Heart left ventricle (tissue), 16 donors: ENCODE results near the gene IMP4. TPM values are rescaled to one million over a fixed set of nuclear protein-coding genes. Genes with fewer than 3 reads are reported as not detected.

ENCODE experiments used
- ATAC-seq, 4 donors: fragments of 200-7000 bp; cut with Tn5 transposase; one replicate each; pipeline ENCODE4 v1.9.1; 2020 to 2022; ENCODE audit warnings: moderate library complexity in 4 of 4, mild to moderate bottlenecking in 3 of 4, moderate number of reproducible peaks in 1 of 4
- DNase-seq, 5 donors: peaks; one replicate each; pipeline ENCODE4 v3.0.0-alpha.2; 2020
- H3K27ac ChIP-seq, 12 donors: fragments of 200-600 bp; sonication (generic) in 4 of 12; one replicate each; pipeline versions ENCODE4 v1.5.0 to v1.8.0; 2016 to 2022; ENCODE audit warnings: mild to moderate bottlenecking in 2 of 12
- H3K27me3 ChIP-seq, 9 donors: fragments of 200-600 bp; sonication (generic) in 2 of 9; one replicate each; pipeline versions ENCODE4 v1.5.1 to v1.8.0; 2016 to 2022; ENCODE audit warnings: mild to moderate bottlenecking in 3 of 9
- H3K36me3 ChIP-seq, 9 donors: fragments of 200-600 bp; sonication (generic) in 2 of 9; one replicate each; pipeline versions ENCODE4 v1.5.0 to v1.8.0; 2018 to 2022; ENCODE audit warnings: mild to moderate bottlenecking in 2 of 9
- H3K4me1 ChIP-seq, 12 donors: fragments of 200-600 bp; sonication (generic) in 4 of 12; one replicate each; pipeline versions ENCODE4 v1.5.0 to v1.8.0; 2016 to 2022; ENCODE audit warnings: mild to moderate bottlenecking in 3 of 12
- H3K4me3 ChIP-seq, 12 donors: fragments of 200-600 bp; sonication (generic) in 4 of 12; one replicate each; pipeline versions ENCODE4 v1.5.0 to v1.8.0; 2017 to 2022; ENCODE audit warnings: mild to moderate bottlenecking in 9 of 12, moderate library complexity in 4 of 12
- H3K9me3 ChIP-seq, 12 donors: fragments of 200-600 bp; sonication (generic) in 4 of 12; one replicate each; pipeline versions ENCODE4 v1.5.0 to v1.8.0; 2016 to 2022; ENCODE audit warnings: mild to moderate bottlenecking in 1 of 12
- CTCF ChIP-seq, 12 donors: fragments of 200-600 bp; sonication (generic) in 4 of 12; IDR thresholded peaks; one replicate each; pipeline versions ENCODE4 v1.5.0 to v1.8.0; 2018 to 2022; ENCODE audit warnings: antibody characterized with exemption in 12 of 12, mild to moderate bottlenecking in 5 of 12
- POLR2A ChIP-seq, 2 donors: fragments of 450-650 bp; IDR thresholded peaks; one replicate each; pipeline ENCODE4 v1.6.1; 2017; ENCODE audit warnings: antibody characterized with exemption in 2 of 2, mild to moderate bottlenecking in 2 of 2, moderate library complexity in 2 of 2
- WGBS, 4 donors: extraction: QIAGEN DNeasy Blood & Tissue Kit in 2 of 4; methylation state at CpG; one replicate each; pipeline versions ENCODE4 v1.1.5 to v1.1.7; 2013 to 2018; 5-methylcytosine and 5-hydroxymethylcytosine counted together
- intact Hi-C, 10 donors: fragments of 100-400 bp; cut with DNase I; formaldehyde crosslinking; loops; one replicate each; pipeline versions ENCODE4 v1.11.1 to v1.14.2; 2022
- long read RNA-seq, 3 donors: library from polyadenylated mRNA; unstranded; transcript quantifications; one replicate each; pipeline ENCODE4 v2.0.0, GENCODE V29; 2020 to 2021
- polyA plus RNA-seq, 2 donors: library from polyadenylated mRNA; stranded (reverse); fragments of 200-250 nt; gene quantifications; one replicate each; pipeline ENCODE4 v1.2.3, GENCODE V29; 2013
- total RNA-seq, 9 donors: library from RNA; depleted of rRNA in 2 of 9; stranded (reverse); fragments of >200 nt in 2 of 9; fragmentation: NEBNext Ultra II Directional in 3 of 9; extraction: Animal tissue kit (Norgen Biotek cat#: 25700) in 3 of 9; gene quantifications; one replicate each; pipeline versions ENCODE4 v1.1.0 to v1.2.4, GENCODE V29; 2016 to 2023
- donor health status: ischemic (EF 13 %, LVEDD 7.1; RV severe dilation, severe dysfunction).
- donor health status: healthy with polysubstance abuse.
- donor health status: DM: no; HTN: yes; CAD: no.
- donor health status: DM: no; HTN: no; CAD: no.
- donor health status: ischemic (EF 25% LVEDD 6.9; RV normal size, moderate dysfunction).
- donor health status: ischemic (EF 25% LVEDD 5.7; RV mildly dilated, moderate dysfunction).
- donor health status: healthy.
- donor health status: DM: yes; HTN: yes; CAD: no.
- donor health status: ischemic (EF 35%, LVEDD 5.7; RV mildly dilated, moderate dysfunction).
- donor health status: nonischemic (EF 11% LVEDD 7.7; RV severe dilation, severe dysfunction).
- donor health status: DM: yes; HTN: yes; CAD: no.
- donor health status: PGD.
- donor health status: ischemic (EF 29% LVEDD 5.4; RV normal size, mild dysfunction).
- donor health status: nonischemic (EF 23%, LVEDD 6.1; RV moderate dilation, normal function).

Gene IMP4
- total RNA-seq: 100 to 1,000 TPM in 2 of 9 donors, 10 to 100 TPM in 7; 55.8 to 130 (median 68.5) TPM
- 100 to 1,000 TPM in 1 of 2 donors, 10 to 100 TPM in 1; 73.7 to 209 TPM for polyA plus RNA-seq
- long read RNA-seq, donor 1, transcript IMP4-202 (9 exons, 822 nt): minor isoform, 18 of 93 reads
- long read RNA-seq, donor 1, transcript IMP4-208 (8 exons, 2,379 nt): minor isoform, 6 of 93 reads
- long read RNA-seq, donor 1, transcript IMP4-214 (3 exons, 512 nt): minor isoform, 5 of 93 reads
- long read RNA-seq, donor 1, transcript IMP4-201 (9 exons, 1,740 nt): major isoform, 51 of 93 reads
- long read RNA-seq, donor 1, partial matches to known transcripts: 6 of 93 reads
- long read RNA-seq, donor 1, other reads (novel, unspliced or antisense): 5 of 93 reads
- long read RNA-seq, donor 2, transcript IMP4-208 (8 exons, 2,379 nt): minor isoform, 31 of 294 reads
- long read RNA-seq, donor 2, transcript IMP4-202 (9 exons, 822 nt): minor isoform, 70 of 294 reads
- long read RNA-seq, donor 2, transcript IMP4-201 (9 exons, 1,740 nt): major isoform, 143 of 294 reads
- long read RNA-seq, donor 2, partial matches to known transcripts: 25 of 294 reads
- long read RNA-seq, donor 2, other reads (novel, unspliced or antisense): 20 of 294 reads
- long read RNA-seq, donor 3, transcript IMP4-201 (9 exons, 1,740 nt): major isoform, 38 of 86 reads
- long read RNA-seq, donor 3, transcript IMP4-202 (9 exons, 822 nt): minor isoform, 19 of 86 reads
- long read RNA-seq, donor 3, transcript IMP4-208 (8 exons, 2,379 nt): minor isoform, 14 of 86 reads
- long read RNA-seq, donor 3, partial matches to known transcripts: 3 of 86 reads
- long read RNA-seq, donor 3, other reads (novel, unspliced or antisense): 9 of 86 reads

- Histone ChIP-seq H3K4me3 (peak within 1 kb of the TSS; percentile 42 to 94 (median 76)), H3K4me1 (peaks cover 3 to 26% (median 17%) of the 10 kb centered on the region in 12 donors), H3K27ac (peak within 1 kb of the TSS; percentile 82 to 95 (median 94)), H3K27me3 (no peaks in the 10 kb centered on the region), H3K36me3 (peaks cover 4 to 65% (median 51%) of the 10 kb centered on the region in 9 donors), H3K9me3 (no peaks in the 10 kb centered on the region)
- ATAC-seq (peak; percentile 96 to 99 (median 98)), DNase-seq (peak; percentile 95 to 99 (median 98))
- intact Hi-C loops: loop anchor here in 4 of 10 donors (1.0 to 5.0 kb wide), 7 partner anchors 13 to 465 kb away; partner anchors contain the start of genes MZT2B (in 1 of the 4), PTPN18 (in 1 of the 4) and SMPD4 (in 1 of the 4)
- TF ChIP-seq CTCF (IDR thresholded peaks at IDR 0.05) (peak in 9 of 12 donors; percentile 12 to 63 (median 39)), POLR2A (IDR thresholded peaks at IDR 0.05) (peak in 1 of 2 donors; percentile 13)
- WGBS, 4 donors: 0 to 1% (median 0%) methylated on average over 31 to 60 of the region's 60 CpGs
These were observed at the start of gene IMP4 for GRCh38 chr2:130342533-130343275. Gene IMP4 (plus strand): TSS chr2:130342897. CDS start chr2:130342933, 36 bp downstream.

- H3K27ac ChIP-seq: no peak overlapping the region
- no peaks in the 10 kb centered on the region for H3K9me3 ChIP-seq
- H3K27me3 ChIP-seq: peaks cover 0 to 31% (median 7%) of the 10 kb centered on the region in 9 donors
- DNase-seq (no peak), ATAC-seq (no peak)
- intact Hi-C loops: no loop called here
- no peaks in the 10 kb centered on the region for H3K4me1 ChIP-seq
- H3K36me3 ChIP-seq: no peaks in the 10 kb centered on the region
- WGBS, 4 donors: 72 to 80% (median 75%) methylated on average over 22 of the region's 22 CpGs
- TF ChIP-seq POLR2A (IDR thresholded peaks at IDR 0.05): no peak
- TF ChIP-seq CTCF (IDR thresholded peaks at IDR 0.05): no peak
- H3K4me3 ChIP-seq: no peak overlapping the region
These were observed 42.3 kb upstream of the IMP4 start for GRCh38 chr2:130300258-130300969.

GRCh38 chr2:130300970-130301348, 41.7 kb upstream of the IMP4 start:
- H3K36me3 ChIP-seq: no peaks in the 10 kb centered on the region
- intact Hi-C loops: no loop called here
- H3K4me3 ChIP-seq: no peak overlapping the region
- no peaks in the 10 kb centered on the region for H3K9me3 ChIP-seq
- DNase-seq (peak in 1 of 5 donors; percentile 25), ATAC-seq (no peak)
- TF ChIP-seq POLR2A (IDR thresholded peaks at IDR 0.05) (no peak), CTCF (IDR thresholded peaks at IDR 0.05) (no peak)
- H3K27ac ChIP-seq: no peak overlapping the region
- H3K27me3 ChIP-seq: peaks cover 0 to 26% (median 7%) of the 10 kb centered on the region in 9 donors
- no peaks in the 10 kb centered on the region for H3K4me1 ChIP-seq
- WGBS, 4 donors: 89 to 94% (median 93%) methylated on average over 13 of the region's 13 CpGs
